COLO668 (cell line): ENCODE data around the gene MIEN1.
"Not testable (repeated sequence)": the region's sequence is repeated elsewhere in the genome, so short reads cannot be mapped to it uniquely, and the experiment has no call there.

Source experiments
- DNase-seq: peaks from one replicate; lab custom pipeline; 2025; ENCODE audit not compliant: unreplicated experiment; lab: John Stamatoyannopoulos, UW

MIEN1 gene

DNA sequence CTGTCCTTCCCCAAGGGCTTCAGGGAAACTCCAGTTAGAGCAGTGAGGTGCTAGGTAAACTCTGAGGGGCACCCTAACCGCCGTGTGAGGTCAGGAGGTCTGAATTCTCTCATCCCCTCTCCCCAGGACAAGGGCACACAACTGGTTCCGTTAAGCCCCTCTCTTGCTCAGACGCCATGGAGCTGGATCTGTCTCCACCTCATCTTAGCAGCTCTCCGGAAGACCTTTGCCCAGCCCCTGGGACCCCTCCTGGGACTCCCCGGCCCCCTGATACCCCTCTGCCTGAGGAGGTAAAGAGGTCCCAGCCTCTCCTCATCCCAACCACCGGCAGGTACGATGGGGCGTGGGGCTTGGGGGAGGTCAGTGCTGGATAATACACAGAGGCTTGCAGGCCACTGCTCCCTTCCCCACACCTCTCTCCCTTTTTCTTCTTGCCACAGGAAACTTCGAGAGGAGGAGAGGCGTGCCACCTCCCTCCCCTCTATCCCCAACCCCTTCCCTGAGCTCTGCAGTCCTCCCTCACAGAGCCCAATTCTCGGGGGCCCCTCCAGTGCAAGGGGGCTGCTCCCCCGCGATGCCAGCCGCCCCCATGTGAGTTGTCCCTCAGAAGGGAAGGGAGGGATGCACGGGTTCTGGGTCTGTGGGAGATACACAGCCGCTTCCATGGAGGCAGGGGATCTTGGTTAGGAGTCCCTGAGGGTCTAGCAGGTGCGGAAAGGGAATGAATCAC lies 12.0 kb upstream of the MIEN1 start:
- DNase-seq, result no peak

DNA sequence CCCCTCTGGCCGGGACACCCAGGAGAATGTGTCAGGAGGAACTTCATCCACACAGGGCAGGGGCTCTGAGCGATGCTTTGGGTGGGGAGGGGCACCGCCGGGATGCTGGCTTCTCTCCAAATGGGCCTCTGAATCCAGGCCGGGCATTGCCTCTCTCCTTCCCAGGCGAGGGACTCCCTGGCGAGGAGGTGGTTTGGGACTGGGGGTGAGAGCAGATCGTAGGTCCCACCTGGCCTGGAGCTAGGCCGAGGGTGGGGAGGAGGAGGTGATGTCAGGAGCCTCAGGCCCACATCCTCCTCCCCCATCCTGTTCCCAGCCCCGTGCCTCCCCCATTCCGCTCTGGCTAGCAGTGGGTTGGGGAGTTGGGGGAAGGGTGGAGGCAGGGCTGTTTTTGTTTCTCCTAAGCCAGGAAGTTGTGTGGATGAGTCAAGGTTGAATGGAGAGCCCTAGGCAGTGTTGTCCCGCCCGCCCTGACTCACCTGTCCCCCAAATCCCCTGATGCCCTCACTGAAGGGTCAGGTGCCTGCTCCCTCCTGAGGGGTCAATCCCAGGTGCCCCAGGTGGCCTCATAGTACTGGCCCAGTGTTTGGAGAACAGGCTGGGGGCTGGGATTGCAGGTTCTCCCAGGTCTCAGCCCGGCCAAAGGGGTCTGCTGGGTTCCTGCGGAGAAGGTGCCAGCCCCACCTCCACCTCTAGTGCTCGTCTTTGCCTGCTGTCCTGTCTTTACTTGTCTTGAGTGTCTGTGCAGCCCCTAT lies 10.2 kb upstream of the MIEN1 start:
- peak; percentile 80 for DNase-seq

DNA sequence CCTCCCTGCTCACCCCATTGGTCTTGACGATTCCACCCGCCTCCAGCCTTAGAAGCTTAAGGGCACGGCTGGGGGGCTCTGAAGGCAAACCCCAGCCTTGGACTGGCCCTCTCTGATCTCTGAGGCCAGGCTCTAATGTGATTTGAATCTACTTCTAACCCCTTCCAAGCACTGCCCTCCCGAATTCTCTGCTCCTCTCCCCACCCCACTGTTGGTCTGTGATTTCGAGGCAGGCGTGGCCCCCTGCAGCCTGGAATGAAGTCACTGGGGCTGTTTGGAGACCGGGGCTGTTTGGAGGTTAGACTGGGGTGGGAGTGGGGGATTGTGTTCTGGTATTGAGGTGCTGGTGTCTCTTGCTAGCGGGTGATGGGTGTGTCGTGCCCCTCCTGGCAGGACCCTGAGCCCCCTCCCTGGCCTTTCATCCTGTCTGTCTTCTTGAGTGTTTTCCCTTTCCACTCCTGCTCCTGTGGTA lies 9.6 kb upstream of the MIEN1 start:
- DNase-seq, result peak; percentile 27

DNA sequence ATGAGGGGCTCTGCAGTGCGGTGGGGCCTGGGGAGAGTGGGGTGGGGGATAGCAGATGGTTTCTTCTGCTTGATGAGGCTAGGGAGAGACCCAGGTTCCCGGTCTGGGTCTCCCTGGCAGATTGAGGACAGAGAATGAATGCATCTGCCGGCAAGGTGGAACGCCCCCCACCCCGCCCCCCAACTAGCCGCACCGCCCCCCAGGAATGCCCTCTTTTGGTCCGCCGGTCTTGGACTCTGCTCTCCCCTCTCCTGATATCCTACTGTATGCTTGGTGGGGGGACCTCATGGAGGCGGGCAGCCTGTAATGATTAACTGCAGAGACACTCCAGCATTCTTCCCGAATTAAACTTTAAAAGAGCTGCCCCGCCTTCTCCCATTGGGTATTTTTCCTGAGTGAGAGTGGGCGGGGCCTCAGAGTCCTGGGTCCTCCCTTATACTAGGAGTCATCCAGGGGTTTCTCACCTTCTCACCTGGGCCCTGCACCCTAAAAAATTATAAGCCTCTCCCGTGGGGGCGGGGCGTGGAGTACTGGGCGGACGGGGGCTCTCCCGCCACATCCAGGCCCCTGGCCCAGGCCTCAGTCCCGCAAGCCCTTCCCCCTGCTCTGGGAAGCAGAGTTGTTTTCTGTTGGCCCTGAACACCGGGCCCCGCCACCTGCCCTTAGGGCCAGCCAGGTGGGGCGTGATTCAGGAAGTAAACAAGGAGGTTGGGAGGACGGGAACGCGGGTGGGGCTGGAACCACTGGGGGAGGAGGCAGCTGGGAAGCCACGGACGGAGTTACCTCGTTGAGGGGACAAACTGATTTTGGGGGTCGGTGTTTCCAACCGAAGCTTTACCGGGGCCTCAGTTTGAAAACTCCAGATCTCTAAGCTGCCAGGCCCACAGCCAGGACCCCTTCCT lies 8.9 kb upstream of the MIEN1 start:
- peak; percentile 89 for DNase-seq

DNA sequence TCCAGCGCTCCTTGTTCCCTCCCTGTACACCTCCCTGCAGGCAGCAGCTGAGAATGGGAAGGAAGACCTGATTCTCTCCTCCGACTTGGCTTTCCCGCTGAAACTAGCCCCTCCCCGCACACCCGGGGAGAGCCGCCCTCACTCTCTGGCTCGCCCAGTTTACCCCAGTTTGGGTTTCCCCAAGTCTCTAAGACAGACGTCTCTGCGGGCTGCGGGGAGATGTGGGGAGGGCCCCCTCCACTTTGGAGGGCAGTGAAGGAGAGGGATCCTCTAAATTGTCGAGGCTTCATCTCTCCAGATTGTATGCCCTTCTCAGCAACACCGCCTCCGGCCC lies 8.2 kb upstream of the MIEN1 start:
- DNase-seq, result peak; percentile 55

DNA sequence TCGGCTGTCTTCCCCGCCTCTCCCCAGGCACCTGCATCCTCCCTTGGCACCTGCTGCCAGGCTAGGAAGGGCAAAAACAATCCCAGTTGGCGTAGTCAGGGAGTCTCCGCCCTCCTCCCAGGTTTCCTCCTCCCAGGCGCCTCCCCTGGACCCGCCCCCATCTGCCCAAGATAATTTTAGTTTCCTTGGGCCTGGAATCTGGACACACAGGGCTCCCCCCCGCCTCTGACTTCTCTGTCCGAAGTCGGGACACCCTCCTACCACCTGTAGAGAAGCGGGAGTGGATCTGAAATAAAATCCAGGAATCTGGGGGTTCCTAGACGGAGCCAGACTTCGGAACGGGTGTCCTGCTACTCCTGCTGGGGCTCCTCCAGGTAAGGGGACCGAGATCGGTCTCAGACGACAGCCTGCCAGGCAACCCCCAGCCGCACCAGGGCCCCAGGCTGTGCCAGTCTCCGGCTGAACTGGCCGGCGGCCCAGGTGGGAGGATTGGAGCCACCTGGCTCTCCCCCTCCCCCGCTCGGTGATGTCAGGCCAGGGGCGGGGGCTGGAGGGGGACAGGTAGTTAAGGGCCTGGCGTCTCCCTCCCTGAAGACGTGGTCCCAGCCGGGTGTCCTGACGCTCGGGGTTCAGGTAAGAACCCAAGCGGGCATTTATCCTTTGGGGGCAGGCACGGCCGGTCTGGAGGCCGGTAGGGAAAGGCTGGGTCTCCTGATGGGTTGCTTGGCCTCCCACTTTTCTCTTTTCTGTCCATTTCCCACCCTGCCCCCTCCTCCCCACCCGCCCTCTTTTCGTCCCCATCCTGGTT lies 7.6 kb upstream of the MIEN1 start, which contains the start of gene GRB7:
GRB7 (plus strand) TSS at position 179 of the 808 bp plus-strand sequence. CDS start 4,364 bp downstream, outside the sequence.
- peak; percentile 89 for DNase-seq

DNA sequence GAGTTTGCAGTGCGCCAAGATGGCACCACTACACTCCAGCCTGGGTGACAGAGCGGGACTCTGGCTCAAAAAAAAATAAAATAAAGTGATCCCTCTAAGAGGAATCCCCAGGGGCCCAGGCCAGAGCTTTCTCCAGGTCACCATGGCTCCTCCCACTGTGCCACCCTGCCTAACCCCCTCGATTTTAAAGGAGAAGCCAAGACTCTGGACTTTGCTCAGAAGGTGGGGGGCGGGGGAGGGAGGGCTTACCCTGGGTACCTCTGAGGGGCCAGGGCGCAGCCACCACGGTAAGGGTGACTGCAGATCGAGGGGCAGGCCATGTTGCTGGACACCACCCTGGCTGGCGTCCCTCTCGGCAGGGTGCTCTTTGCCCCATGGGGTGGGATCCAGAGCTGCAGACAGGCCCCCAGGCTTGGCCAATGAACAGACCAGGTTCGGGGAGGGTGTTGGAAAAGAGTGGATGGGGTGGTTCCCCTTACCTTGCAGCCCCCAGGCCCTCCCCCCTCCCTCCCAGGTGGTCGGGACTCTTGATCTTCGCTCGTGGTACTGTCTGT lies 7.0 kb upstream of the MIEN1 start:
- DNase-seq, result peak; percentile 20

DNA sequence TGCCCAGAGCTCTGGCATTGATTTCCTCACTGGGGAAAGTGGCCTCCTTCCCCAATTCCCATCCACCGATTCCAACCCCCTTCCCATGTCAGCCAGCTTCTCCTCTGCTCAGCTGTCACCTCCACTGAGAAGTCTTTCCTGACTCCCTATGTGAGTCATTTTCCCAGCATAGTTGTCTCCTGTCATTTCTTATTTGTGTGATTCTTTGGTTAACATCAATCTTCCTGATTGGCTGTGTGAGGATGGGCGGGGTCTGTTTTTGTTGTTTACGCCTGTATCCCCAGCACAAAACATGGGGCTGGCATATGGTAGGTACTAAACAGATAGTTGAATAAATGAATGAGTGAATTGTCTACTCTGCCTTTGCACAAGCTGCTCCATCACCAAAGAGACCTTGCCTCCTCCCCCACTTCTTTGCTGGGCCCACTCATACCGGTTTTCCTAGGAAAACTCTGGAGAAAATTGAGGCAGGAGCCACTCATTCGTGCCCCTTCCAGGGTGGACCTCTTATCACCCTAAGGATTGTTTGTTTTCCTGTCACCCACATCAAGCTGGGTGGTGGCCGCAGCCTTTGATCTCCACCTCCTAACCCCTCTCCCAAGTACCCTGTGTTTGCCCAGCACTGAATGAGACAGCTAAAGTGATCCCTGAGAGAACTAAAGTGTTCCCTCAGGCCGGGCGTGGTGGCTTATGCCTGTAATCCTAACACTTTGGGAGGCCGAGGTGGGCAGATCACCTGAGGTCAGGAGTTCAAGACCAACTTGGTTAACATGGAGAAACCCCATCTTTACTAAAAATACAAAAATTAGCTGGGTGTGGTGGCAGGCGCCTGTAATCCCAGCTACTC lies 6.2 kb upstream of the MIEN1 start:
- no peak for DNase-seq

DNA sequence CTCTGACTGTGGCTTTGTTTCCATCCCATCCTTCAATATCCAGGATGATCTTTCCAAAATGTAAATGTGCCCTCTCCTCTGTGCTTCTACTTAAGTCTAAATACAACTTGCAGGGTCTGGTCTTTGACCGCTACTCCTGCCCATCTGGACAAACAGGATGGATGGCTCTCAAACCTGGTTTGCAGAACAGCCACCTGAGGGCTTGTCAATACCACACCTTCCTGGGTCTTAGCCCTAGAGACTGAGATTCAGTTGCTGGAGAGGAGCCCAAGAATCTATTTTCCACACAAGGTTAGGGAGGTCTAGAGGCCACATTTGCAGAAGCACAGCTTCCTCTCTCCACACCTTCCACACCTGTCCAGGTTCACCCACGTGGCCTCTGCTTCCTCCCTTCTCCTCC lies 5.5 kb upstream of the MIEN1 start:
- DNase-seq, result no peak

DNA sequence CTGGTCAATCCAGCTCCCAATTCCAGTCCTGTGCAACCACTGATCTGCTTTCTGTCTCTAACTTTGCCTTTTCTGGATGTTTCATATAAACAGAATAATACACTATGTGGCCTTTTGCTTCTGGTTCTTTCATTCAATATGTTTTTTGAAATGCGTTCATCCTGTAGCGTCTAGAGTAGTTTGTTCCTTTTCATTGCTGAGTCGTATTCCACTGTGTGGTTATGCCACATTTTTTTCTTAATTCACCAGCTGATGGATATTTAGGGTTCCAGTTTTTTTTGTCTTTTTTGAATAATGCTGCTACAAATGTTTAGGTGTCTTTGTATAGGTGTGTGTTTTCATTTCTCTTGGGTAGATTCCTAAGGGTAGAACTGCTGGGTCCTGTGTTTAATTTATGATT lies 2.3 kb upstream of the MIEN1 start:
- no peak for DNase-seq

DNA sequence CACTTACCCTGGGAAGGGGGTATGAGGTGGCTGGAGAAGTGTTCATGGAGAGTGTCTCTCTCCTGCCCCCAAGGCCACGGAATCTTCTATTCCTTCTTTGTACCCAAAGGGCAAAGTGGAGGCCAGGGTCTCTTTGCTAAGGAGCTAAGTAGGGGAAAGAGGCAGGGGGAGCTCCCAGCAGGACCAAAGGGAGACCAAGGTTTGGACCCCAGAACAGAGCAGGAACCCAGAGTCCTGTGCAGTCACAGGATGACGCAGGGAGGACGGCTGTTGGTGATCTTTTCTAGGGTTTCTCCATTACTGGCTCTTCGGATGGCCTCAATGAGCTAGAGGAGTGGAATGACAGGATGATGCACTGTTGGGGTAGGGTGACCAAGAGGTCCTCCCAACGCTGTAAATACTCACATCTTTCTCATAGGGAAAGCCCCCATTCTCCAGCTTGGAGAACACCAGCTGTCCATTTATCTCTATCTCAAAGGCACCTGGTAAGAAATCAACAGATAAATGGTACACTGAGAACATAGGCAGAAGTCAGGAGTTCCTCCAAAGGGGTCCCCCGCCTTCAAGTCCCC lies 966 bp downstream of the MIEN1 start:
- DNase-seq, result no peak

DNA sequence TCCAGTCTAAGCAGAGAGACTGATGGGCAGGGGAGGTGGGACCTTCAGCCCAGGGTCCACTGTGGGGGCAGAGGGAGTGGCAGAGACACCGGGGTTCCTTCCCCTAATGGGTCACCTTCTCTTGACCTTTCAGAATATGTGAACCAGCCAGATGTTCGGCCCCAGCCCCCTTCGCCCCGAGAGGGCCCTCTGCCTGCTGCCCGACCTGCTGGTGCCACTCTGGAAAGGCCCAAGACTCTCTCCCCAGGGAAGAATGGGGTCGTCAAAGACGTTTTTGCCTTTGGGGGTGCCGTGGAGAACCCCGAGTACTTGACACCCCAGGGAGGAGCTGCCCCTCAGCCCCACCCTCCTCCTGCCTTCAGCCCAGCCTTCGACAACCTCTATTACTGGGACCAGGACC lies 2.8 kb downstream of the MIEN1 start:
- no peak for DNase-seq

DNA sequence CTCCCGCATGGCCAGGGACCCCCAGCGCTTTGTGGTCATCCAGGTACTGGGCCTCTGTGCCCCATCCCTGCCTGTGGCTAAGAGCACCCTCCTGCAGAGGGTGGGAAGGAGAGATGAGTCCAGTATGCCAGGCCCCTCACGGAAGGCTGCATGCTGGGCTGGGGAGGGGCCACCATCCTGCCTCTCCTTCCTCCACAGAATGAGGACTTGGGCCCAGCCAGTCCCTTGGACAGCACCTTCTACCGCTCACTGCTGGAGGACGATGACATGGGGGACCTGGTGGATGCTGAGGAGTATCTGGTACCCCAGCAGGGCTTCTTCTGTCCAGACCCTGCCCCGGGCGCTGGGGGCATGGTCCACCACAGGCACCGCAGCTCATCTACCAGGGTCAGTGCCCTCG lies 3.7 kb downstream of the MIEN1 start:
- DNase-seq, result no peak

DNA sequence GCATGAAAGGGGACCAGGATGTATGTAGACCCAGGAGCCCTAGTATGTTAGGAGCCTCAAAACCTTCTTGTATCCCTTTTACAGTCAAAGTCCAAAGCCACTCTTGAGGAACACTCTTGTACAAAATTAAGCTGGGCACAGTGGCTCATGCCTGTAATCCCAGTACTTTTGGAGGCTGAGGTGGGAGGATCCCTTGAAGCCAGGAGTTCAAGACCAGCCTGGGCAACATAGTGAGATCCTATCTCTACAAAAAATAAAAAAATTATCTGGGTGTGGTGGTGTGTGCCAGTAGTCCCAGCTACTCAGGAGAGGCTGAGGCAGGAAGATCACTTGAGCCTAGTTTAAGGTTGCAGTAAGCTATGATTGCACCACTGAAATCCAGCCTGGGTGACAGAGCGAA lies 4.4 kb downstream of the MIEN1 start:
- not testable (repeated sequence) for DNase-seq

DNA sequence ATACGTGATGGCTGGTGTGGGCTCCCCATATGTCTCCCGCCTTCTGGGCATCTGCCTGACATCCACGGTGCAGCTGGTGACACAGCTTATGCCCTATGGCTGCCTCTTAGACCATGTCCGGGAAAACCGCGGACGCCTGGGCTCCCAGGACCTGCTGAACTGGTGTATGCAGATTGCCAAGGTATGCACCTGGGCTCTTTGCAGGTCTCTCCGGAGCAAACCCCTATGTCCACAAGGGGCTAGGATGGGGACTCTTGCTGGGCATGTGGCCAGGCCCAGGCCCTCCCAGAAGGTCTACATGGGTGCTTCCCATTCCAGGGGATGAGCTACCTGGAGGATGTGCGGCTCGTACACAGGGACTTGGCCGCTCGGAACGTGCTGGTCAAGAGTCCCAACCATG lies 5.6 kb downstream of the MIEN1 start:
- no peak for DNase-seq

DNA sequence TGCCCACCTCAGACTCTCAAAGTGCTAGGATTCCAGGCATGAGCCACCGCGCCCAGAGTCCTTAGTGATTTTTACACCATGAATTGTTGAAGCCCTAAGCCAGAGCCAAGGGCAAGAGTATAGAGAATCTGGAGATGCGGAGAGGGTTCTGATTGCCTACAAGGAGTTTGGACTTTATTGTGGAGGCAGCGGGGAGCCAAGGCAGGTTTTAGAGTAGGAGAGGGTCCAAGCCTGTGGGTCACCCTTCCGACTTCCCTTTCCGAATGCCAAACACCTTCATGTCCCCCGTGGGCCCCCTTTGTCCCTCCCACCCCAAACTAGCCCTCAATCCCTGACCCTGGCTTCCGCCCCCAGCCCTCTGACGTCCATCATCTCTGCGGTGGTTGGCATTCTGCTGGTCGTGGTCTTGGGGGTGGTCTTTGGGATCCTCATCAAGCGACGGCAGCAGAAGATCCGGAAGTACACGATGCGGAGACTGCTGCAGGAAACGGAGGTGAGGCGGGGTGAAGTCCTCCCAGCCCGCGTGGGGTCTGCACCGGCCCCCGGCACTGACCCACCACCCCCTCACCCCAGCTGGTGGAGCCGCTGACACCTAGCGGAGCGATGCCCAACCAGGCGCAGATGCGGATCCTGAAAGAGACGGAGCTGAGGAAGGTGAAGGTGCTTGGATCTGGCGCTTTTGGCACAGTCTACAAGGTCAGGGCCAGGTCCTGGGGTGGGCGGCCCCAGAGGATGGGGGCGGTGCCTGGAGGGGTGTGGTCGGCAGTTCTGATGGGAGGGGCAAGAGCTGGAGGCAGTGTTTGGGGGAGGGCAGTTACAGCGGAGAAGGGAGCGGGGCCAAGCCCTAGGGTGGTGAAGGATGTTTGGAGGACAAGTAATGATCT lies 7.1 kb downstream of the MIEN1 start:
- DNase-seq, result no peak

DNA sequence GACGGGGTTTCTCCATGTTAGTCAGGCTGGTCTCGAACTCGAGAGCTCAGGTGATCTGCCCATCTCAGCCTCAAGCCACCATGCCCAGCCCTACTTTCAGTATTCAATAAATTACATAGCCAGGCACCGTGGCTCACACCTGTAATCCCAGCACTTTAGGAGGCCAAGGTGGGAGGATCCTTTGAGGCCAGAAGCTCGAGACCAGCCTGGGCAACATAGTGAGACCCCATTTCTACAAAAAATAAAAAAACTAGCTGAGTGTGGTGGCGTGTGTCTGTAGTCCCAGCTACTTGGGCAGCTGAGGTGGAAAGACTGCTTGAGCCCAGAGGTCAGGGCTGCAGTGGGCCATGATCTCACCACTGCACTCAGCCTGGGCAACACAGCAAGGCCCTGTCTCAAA lies 8.2 kb downstream of the MIEN1 start:
- no peak for DNase-seq
